ENCODE data around the gene MAPK6. TPM values are rescaled to one million over a fixed set of nuclear protein-coding genes. Genes with fewer than 3 reads are reported as not detected.

Gene MAPK6
- total and polyA plus RNA-seq, 2 of the 4 experiments (the other 2 are of a cell fraction): 22.6 to 60.6 TPM

DNA sequence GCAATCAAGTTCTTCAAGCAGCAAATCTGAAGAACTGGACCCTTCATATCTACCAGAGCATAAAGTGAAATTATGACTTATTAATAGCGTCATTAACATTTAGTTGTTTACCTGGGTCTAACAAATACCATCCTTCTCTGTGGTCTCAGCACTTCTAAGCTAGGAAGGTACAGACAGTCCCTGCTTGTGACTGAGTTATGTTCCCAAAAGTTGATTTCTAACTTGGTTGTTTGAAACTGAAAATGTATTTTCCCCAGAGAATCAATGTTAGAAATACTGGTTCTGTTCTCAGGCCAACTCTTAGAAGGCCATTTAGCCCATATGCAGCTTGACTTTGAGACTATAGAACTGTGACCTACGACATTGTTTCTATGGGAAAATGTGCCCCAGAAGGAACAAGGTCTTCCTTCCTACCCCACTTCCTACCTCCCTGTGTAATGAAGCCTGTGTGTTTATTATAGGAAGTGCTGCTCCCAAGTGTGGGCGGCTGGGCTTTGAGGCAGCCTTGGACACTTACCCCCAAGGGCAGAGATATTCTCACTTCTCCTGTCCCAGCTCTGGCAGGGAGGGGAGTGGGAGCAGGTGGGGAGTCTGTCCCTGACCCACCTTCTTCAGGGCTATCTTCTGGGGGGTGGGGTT lies 12.2 kb upstream of the MAPK6 start:
- Histone ChIP-seq H3K27me3 (ENCODE audit: control insufficient read depth, insufficient read depth, low read length) (no peaks in the 10 kb centered on the region), H3K9ac (ENCODE audit: low read depth, low read length) (no peak overlapping the region), H3K56ac (ENCODE audit: extremely low read depth, insufficient read depth, low read length) (no peak overlapping the region), H2AK5ac (ENCODE audit: low read depth, low read length) (peak overlapping the region; percentile 29; the same call in 1 of the 2 replicates), H4K8ac (ENCODE audit: low read depth in 2 of 2, low read length in 2 of 2) (no peak overlapping the region; a peak in 1 of 4 replicates), H3K4me1 (ENCODE audit: control insufficient read depth, insufficient read depth, low read length) (peaks cover 7% of the 10 kb centered on the region; the same call in 1 of the 2 replicates), H3K36me3 (ENCODE audit: control insufficient read depth, insufficient read depth, low read length) (no peaks in the 10 kb centered on the region), H2AK9ac (replicated peaks; ENCODE audit: low read depth, low read length, poor library complexity) (no peak overlapping the region), H3K18ac (ENCODE audit: low read depth, low read length) (peak overlapping the region; percentile 72; the same call in 1 of the 2 replicates), H4K20me1 (ENCODE audit: insufficient read depth, low read length) (no peaks in the 10 kb centered on the region), H2BK120ac (ENCODE audit: low read depth, low read length) (no peak overlapping the region), H4K5ac (ENCODE audit: low read depth, low read length) (no peak overlapping the region; the same call in 1 of the 2 replicates), H2AFZ (replicated peaks; ENCODE audit: low read length, poor library complexity) (peak overlapping the region; percentile 72), H4K91ac (ENCODE audit: insufficient read depth, low read depth, low read length) (no peak overlapping the region; the same call in 1 of the 2 replicates), H3K14ac (replicated peaks; ENCODE audit: low read depth, low read length) (0 out of 2 replicates have a peak overlapping the region, but pooled peaks have one; percentile 28), H3K4ac (ENCODE audit: low read depth, low read length) (no peak overlapping the region), H3K4me3 (ENCODE audit: insufficient read depth, low read depth, low read length) (no peak overlapping the region), H2BK15ac (ENCODE audit: low read depth, low read length) (no peak overlapping the region), H3K23ac (ENCODE audit: low read depth, low read length) (no peak overlapping the region), H3K9me1 (ENCODE audit: insufficient read depth, low read length) (peaks cover 1% of the 10 kb centered on the region), H2BK5ac (ENCODE audit: low read depth, low read length, poor library complexity, severe bottlenecking) (peak overlapping the region; percentile 1), H3K4me2 (ENCODE audit: low read depth, low read length) (peak overlapping the region; percentile 16; the same call in 1 of the 2 replicates), H3K27ac (ENCODE audit: insufficient read depth, low read length) (no peak overlapping the region), H3K9me3 (ENCODE audit: control insufficient read depth, insufficient read depth, low read length) (no peaks in the 10 kb centered on the region), H3K79me1 (ENCODE audit: low read depth in 1 of 2, low read length in 2 of 2) (0 out of 4 replicates have a peak, but pooled peaks cover 0 to under 1% of the 10 kb centered on the region in 2 experiments), H2BK20ac (ENCODE audit: low read depth, low read length) (0 out of 2 replicates have a peak overlapping the region, but pooled peaks have one; percentile 28)
- POLR2A ChIA-PET (ENCODE audit: unreplicated experiment): no interaction called here
- TF ChIP-seq MAFK (IDR thresholded peaks at IDR 0.05; ENCODE audit: low read depth, low read length): no peak
- no peak for TF ChIP-seq RCOR1 (IDR thresholded peaks at IDR 0.05; ENCODE audit: insufficient replicate concordance, low read length)
- TF ChIP-seq SMC3 (IDR thresholded peaks at IDR 0.05; ENCODE audit: low read depth, low read length): no peak
- TF ChIP-seq, protein P1, sequence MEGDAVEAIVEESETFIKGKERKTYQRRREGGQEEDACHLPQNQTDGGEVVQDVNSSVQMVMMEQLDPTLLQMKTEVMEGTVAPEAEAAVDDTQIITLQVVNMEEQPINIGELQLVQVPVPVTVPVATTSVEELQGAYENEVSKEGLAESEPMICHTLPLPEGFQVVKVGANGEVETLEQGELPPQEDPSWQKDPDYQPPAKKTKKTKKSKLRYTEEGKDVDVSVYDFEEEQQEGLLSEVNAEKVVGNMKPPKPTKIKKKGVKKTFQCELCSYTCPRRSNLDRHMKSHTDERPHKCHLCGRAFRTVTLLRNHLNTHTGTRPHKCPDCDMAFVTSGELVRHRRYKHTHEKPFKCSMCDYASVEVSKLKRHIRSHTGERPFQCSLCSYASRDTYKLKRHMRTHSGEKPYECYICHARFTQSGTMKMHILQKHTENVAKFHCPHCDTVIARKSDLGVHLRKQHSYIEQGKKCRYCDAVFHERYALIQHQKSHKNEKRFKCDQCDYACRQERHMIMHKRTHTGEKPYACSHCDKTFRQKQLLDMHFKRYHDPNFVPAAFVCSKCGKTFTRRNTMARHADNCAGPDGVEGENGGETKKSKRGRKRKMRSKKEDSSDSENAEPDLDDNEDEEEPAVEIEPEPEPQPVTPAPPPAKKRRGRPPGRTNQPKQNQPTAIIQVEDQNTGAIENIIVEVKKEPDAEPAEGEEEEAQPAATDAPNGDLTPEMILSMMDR (conservative IDR thresholded peaks at IDR 0.05; ENCODE audit: low read depth, low read length): no peak
- TF ChIP-seq CHD1 (IDR thresholded peaks at IDR 0.05; ENCODE audit: low read depth, low read length): no peak
- TF ChIP-seq RAD21 (IDR thresholded peaks at IDR 0.05; ENCODE audit: low read length): no peak
- no peak for TF ChIP-seq MXI1 (IDR thresholded peaks at IDR 0.05; ENCODE audit: borderline replicate concordance, low read depth, low read length)
- TF ChIP-seq MAZ (IDR thresholded peaks at IDR 0.05; ENCODE audit: borderline replicate concordance, low read depth, low read length): no peak
- no peak for TF ChIP-seq CEBPB (IDR thresholded peaks at IDR 0.05; ENCODE audit: low read depth, low read length)
- TF ChIP-seq, protein P2, sequence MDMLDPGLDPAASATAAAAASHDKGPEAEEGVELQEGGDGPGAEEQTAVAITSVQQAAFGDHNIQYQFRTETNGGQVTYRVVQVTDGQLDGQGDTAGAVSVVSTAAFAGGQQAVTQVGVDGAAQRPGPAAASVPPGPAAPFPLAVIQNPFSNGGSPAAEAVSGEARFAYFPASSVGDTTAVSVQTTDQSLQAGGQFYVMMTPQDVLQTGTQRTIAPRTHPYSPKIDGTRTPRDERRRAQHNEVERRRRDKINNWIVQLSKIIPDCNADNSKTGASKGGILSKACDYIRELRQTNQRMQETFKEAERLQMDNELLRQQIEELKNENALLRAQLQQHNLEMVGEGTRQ (IDR thresholded peaks at IDR 0.05; ENCODE audit: low read depth, low read length): no peak
- no peak for TF ChIP-seq FOS (IDR thresholded peaks at IDR 0.05; ENCODE audit: low read depth, low read length)
- dilution Hi-C loops (cut with HindIII; ENCODE audit: low sequenced_read_pairs, unreplicated experiment) (no loop called here), intact Hi-C loops (cut with micrococcal nuclease) (no loop called here), in situ Hi-C loops (cut with MboI; ENCODE audit: low sequenced_read_pairs) (loop anchor here (25.0 kb wide), 1 partner anchor 655 kb away; no protein-coding TSS in a partner anchor)
- ATAC-seq (ENCODE audit: low read depth) (peak; percentile 31), DNase-seq (no peak)
- CTCF ChIA-PET: interaction anchor here (0.6 to 0.9 kb wide), 2 partner anchors 101 to 218 kb away, joined by 3 to 4 read pairs; no protein-coding TSS in a partner anchor
- no TSS peak for BruUV-seq (replicated peaks)
- no CpG with 5 or more reads among the region's 3 CpGs for WGBS, 2 experiments (ENCODE audit: extremely low coverage in 2 of 2, insufficient read length in 1 of 2)

Measured in IMR-90 (cell line).